IMR-90 (cell line): ENCODE data around the gene BPGM. TPM values are rescaled to one million over a fixed set of nuclear protein-coding genes. Genes with fewer than 3 reads are reported as not detected.

Source experiments
- ATAC-seq: fragments of 200-7000 bp; cut with Tn5 transposase; 2 replicates; pipeline ENCODE4 v1.9.1; 2020; ENCODE audit warnings: low read depth, mild to moderate bottlenecking, moderate library complexity
- BruUV-seq: library from RNA; stranded (reverse); fragments of 400-500 nt; replicated peaks from 2 replicates; lab custom pipeline; 2021; lab: Mats Ljungman, UMichigan
- CTCF ChIA-PET: fragments of 300-600 bp; formaldehyde crosslinking; extraction: SDS; loops from one replicate; lab custom pipeline; 2021; ENCODE audit warnings: antibody characterized with exemption; lab: Yijun Ruan, JAX
- POLR2A ChIA-PET: fragments of 300-600 bp; sonication (Branson Sonifier 250); formaldehyde crosslinking; loops from one replicate; lab custom pipeline; 2022; ENCODE audit warnings: antibody characterized with exemption; ENCODE audit not compliant: unreplicated experiment; lab: Charles Lee
- DNase-seq: peaks from one replicate; pipeline ENCODE4 v3.0.0; 2013
- H2AFZ ChIP-seq: replicated peaks from 2 replicates; pipeline ENCODE3; 2013; ENCODE audit warnings: low read length, mild to moderate bottlenecking; ENCODE audit not compliant: poor library complexity
- H2AK5ac ChIP-seq: 2 replicates; pipeline ENCODE4 v1.6.1; 2013; ENCODE audit warnings: low read depth, low read length, inconsistent platforms
- H2AK9ac ChIP-seq: replicated peaks from 2 replicates; pipeline ENCODE3; 2013; ENCODE audit warnings: mild to moderate bottlenecking, low read depth, low read length, moderate library complexity; ENCODE audit not compliant: poor library complexity
- H2BK120ac ChIP-seq: 2 replicates; pipeline ENCODE4 v1.6.1; 2013; ENCODE audit warnings: low read depth, low read length, inconsistent platforms
- H2BK15ac ChIP-seq: 3 replicates; pipeline ENCODE4 v1.6.1; 2013; ENCODE audit warnings: low read depth, low read length, inconsistent platforms
- H2BK20ac ChIP-seq: 2 replicates; pipeline ENCODE4 v1.6.1; 2013; ENCODE audit warnings: low read depth, mild to moderate bottlenecking, inconsistent platforms, low read length, moderate library complexity
- H2BK5ac ChIP-seq: 2 replicates; pipeline ENCODE4 v1.6.1; 2013; ENCODE audit warnings: mild to moderate bottlenecking, low read depth, low read length, inconsistent platforms; ENCODE audit not compliant: poor library complexity, severe bottlenecking
- H3K14ac ChIP-seq: replicated peaks from 2 replicates; pipeline ENCODE4 v1.6.1; 2013; ENCODE audit warnings: low read depth, low read length, inconsistent platforms
- H3K18ac ChIP-seq: 2 replicates; pipeline ENCODE4 v1.6.1; 2013; ENCODE audit warnings: low read depth, low read length, control low read depth
- H3K23ac ChIP-seq: 2 replicates; pipeline ENCODE4 v1.6.1; 2013; ENCODE audit warnings: low read depth, low read length, inconsistent platforms
- H3K27ac ChIP-seq: 2 replicates; pipeline ENCODE4 v1.5.1; 2013; ENCODE audit warnings: mild to moderate bottlenecking, control low read depth, low read length; ENCODE audit not compliant: insufficient read depth
- H3K27me3 ChIP-seq: 2 replicates; pipeline ENCODE4 v1.6.1; 2013; ENCODE audit warnings: low read length; ENCODE audit not compliant: control insufficient read depth, insufficient read depth
- H3K36me3 ChIP-seq: 2 replicates; pipeline ENCODE4 v1.6.1; 2013; ENCODE audit warnings: low read length, mixed read lengths; ENCODE audit not compliant: control insufficient read depth, insufficient read depth
- H3K4ac ChIP-seq: 2 replicates; pipeline ENCODE4 v1.6.1; 2013; ENCODE audit warnings: low read depth, low read length, inconsistent platforms
- H3K4me1 ChIP-seq: 2 replicates; pipeline ENCODE4 v1.6.1; 2013; ENCODE audit warnings: low read length, mixed read lengths; ENCODE audit not compliant: control insufficient read depth, insufficient read depth
- H3K4me2 ChIP-seq: 2 replicates; pipeline ENCODE4 v1.6.1; 2013; ENCODE audit warnings: low read depth, mild to moderate bottlenecking, control low read depth, low read length, moderate library complexity
- H3K4me3 ChIP-seq: 2 replicates; pipeline ENCODE4 v1.5.1; 2013; ENCODE audit warnings: low read depth, mild to moderate bottlenecking, control low read depth, low read length, moderate library complexity; ENCODE audit not compliant: insufficient read depth
- H3K56ac ChIP-seq: 2 replicates; pipeline ENCODE4 v1.6.1; 2013; ENCODE audit warnings: low read length, inconsistent platforms; ENCODE audit not compliant: insufficient read depth; ENCODE audit errors: extremely low read depth
- H3K79me1 ChIP-seq, 2 experiments: 2 replicates each; pipeline ENCODE4 v1.6.1; 2013; ENCODE audit warnings: low read length in 2 of 2, inconsistent platforms in 1 of 2, low read depth in 1 of 2
- H3K9ac ChIP-seq: 2 replicates; pipeline ENCODE4 v1.6.1; 2013; ENCODE audit warnings: low read depth, low read length, control low read depth
- H3K9me1 ChIP-seq: 2 replicates; pipeline ENCODE4 v1.6.1; 2013; ENCODE audit warnings: low read length, inconsistent platforms; ENCODE audit not compliant: insufficient read depth
- H3K9me3 ChIP-seq: 2 replicates; pipeline ENCODE4 v1.6.1; 2013; ENCODE audit warnings: low read length; ENCODE audit not compliant: control insufficient read depth, insufficient read depth
- H4K20me1 ChIP-seq: 2 replicates; pipeline ENCODE4 v1.6.1; 2013; ENCODE audit warnings: low read length, inconsistent platforms; ENCODE audit not compliant: insufficient read depth
- H4K5ac ChIP-seq: 2 replicates; pipeline ENCODE4 v1.6.1; 2013; ENCODE audit warnings: mild to moderate bottlenecking, low read depth, low read length, control low read depth
- H4K8ac ChIP-seq, 2 experiments: 2 replicates each; pipeline ENCODE4 v1.6.1; 2013; ENCODE audit warnings: low read depth in 2 of 2, low read length in 2 of 2, control low read depth in 1 of 2, inconsistent platforms in 1 of 2
- H4K91ac ChIP-seq: 2 replicates; pipeline ENCODE4 v1.6.1; 2013; ENCODE audit warnings: low read depth, low read length, inconsistent platforms; ENCODE audit not compliant: insufficient read depth
- CEBPB ChIP-seq: IDR thresholded peaks from 2 replicates; pipeline ENCODE4 v1.6.1; 2012; ENCODE audit warnings: low read depth, low read length, improper control_type of control experiment
- CTCF ChIP-seq: conservative IDR thresholded peaks from 2 replicates; pipeline ENCODE4 v1.5.1; 2012; ENCODE audit warnings: mild to moderate bottlenecking, low read depth, low read length, improper control_type of control experiment
- NFE2L2 ChIP-seq: fragments of 150-350 bp; IDR thresholded peaks from 2 replicates; pipeline ENCODE4 v1.6.1; 2016; ENCODE audit warnings: low read depth, mild to moderate bottlenecking, low read length
- SMC3 ChIP-seq: fragments of 150-350 bp; IDR thresholded peaks from 2 replicates; pipeline ENCODE4 v1.6.1; 2016; ENCODE audit warnings: low read depth, mild to moderate bottlenecking, antibody characterized with exemption, low read length, moderate library complexity
- WGBS, 2 experiments: methylation state at CpG; one replicate each; pipeline versions ENCODE4 v1.1.5 to v1.1.7; 2013; ENCODE audit warnings: missing lambda C conversion rate in 2 of 2; ENCODE audit not compliant: insufficient read length in 1 of 2; ENCODE audit errors: extremely low coverage in 2 of 2; 5-methylcytosine and 5-hydroxymethylcytosine counted together
- dilution Hi-C: fragments of 300-500 bp; cut with HindIII; formaldehyde crosslinking; loops from one replicate; pipeline ENCODE4 v1.14.3; 2018; ENCODE audit warnings: low sequenced_read_pairs; ENCODE audit not compliant: unreplicated experiment
- in situ Hi-C: fragments of 300-500 bp; cut with MboI; formaldehyde crosslinking; loops from 3 replicates; pipeline ENCODE4 v1.14.3; 2019; ENCODE audit warnings: low sequenced_read_pairs, inconsistent platforms, mixed read lengths
- intact Hi-C: fragments of 100-400 bp; cut with micrococcal nuclease; formaldehyde crosslinking; loops from 2 replicates; pipeline ENCODE4 v1.10.0; 2022
- polyA plus RNA-seq, 3 experiments: library from polyadenylated mRNA; depleted of rRNA; stranded (reverse); fragments of >200 nt; gene quantifications; 2 replicates each; pipeline ENCODE4 v1.2.3, GENCODE V29; 2012; ENCODE audit warnings: low replicate concordance in 1 of 3
- total RNA-seq: library from RNA; depleted of rRNA; stranded (reverse); fragments of >200 nt; gene quantifications from 2 replicates; pipeline ENCODE4 v1.2.3, GENCODE V29; 2012

BPGM gene
- total and polyA plus RNA-seq, 2 of the 4 experiments (the other 2 are of a cell fraction): 18.8 to 20.0 TPM

GRCh38 chr7:134632937-134633540 lies 13.6 kb upstream of the BPGM start (continued):
- no peak for TF ChIP-seq NFE2L2

GRCh38 chr7:134636008-134636449 lies 10.6 kb upstream of the BPGM start:
- no peak overlapping the region for H2BK120ac ChIP-seq
- no peak overlapping the region for H3K27ac ChIP-seq
- H3K4ac ChIP-seq: no peak overlapping the region
- no CpG with 5 or more reads among the region's 2 CpGs for WGBS, 2 experiments
- no peaks in the 10 kb centered on the region for H3K79me1 ChIP-seq
- no peaks in the 10 kb centered on the region for H3K36me3 ChIP-seq
- H2AFZ ChIP-seq: no peak overlapping the region
- ATAC-seq (no peak), DNase-seq (no peak)
- no peak overlapping the region for H3K23ac ChIP-seq
- H3K4me1 ChIP-seq: peaks cover 9% of the 10 kb centered on the region
- no peak overlapping the region; the same call in 1 of the 2 replicates for H4K5ac ChIP-seq
- H4K8ac ChIP-seq: no peak overlapping the region
- no peak overlapping the region for H3K9ac ChIP-seq
- H2AK9ac ChIP-seq: no peak overlapping the region
- no peak overlapping the region for H3K14ac ChIP-seq
- no TSS peak for BruUV-seq
- intact Hi-C loops: loop anchor here (5.0 kb wide), 1 partner anchor 36 kb away; no protein-coding TSS in a partner anchor
- H2BK20ac ChIP-seq: no peak overlapping the region
- H4K20me1 ChIP-seq: no peaks in the 10 kb centered on the region
- no peak overlapping the region for H2BK5ac ChIP-seq
- H2AK5ac ChIP-seq: no peak overlapping the region
- H3K18ac ChIP-seq: peak overlapping the region; percentile 89; the same call in 1 of the 2 replicates
- POLR2A ChIA-PET: no interaction called here
- no peak for TF ChIP-seq CTCF
- TF ChIP-seq CEBPB: no peak
- no peak for TF ChIP-seq SMC3
- CTCF ChIA-PET: no interaction called here
- in situ Hi-C loops: no loop called here
- no peak overlapping the region for H3K4me3 ChIP-seq
- peak overlapping the region; percentile 26; the same call in 1 of the 2 replicates for H3K4me2 ChIP-seq
- H4K91ac ChIP-seq: no peak overlapping the region
- no peak overlapping the region for H2BK15ac ChIP-seq
- no peaks in the 10 kb centered on the region for H3K9me3 ChIP-seq
- peaks cover 11% of the 10 kb centered on the region for H3K9me1 ChIP-seq
- dilution Hi-C loops: no loop called here
- no peak overlapping the region for H3K56ac ChIP-seq
- no peaks in the 10 kb centered on the region for H3K27me3 ChIP-seq
